Spleen (tissue), 11 donors: ENCODE results near the gene L2HGDH. TPM values are rescaled to one million over a fixed set of nuclear protein-coding genes. Genes with fewer than 3 reads are reported as not detected.
A peak's percentile ranks its signal among the peaks of the same experiment; 100 is the strongest.
"Not testable (repeated sequence)": the region's sequence is repeated elsewhere in the genome, so short reads cannot be mapped to it uniquely, and the experiment has no call there.

Source experiments
- DNase-seq: peaks from one replicate; pipeline ENCODE4 v3.0.0-alpha.2; 2020
- H3K27ac ChIP-seq, 8 donors: fragments of 200-600 bp; sonication (generic) in 7 of 8; 1 replicate in 4 of 8; 2 replicates in 4 of 8; pipeline versions ENCODE4 v1.5.0 to v1.8.0; 2016 to 2021; ENCODE audit warnings: inconsistent platforms in 4 of 8, mild to moderate bottlenecking in 4 of 8, moderate library complexity in 1 of 8
- H3K27me3 ChIP-seq, 7 donors: fragments of 200-600 bp; sonication (generic) in 6 of 7; replicated peaks in 1 of 7; 1 replicate in 4 of 7; 2 replicates in 3 of 7; pipeline versions ENCODE4 v1.5.0 to v1.8.0; 2016 to 2021; ENCODE audit warnings: inconsistent platforms in 3 of 7, mild to moderate bottlenecking in 1 of 7
- H3K36me3 ChIP-seq, 6 donors: fragments of 200-600 bp; sonication (generic) in 5 of 6; 1 replicate in 4 of 6; 2 replicates in 2 of 6; pipeline versions ENCODE4 v1.5.0 to v1.8.0; 2016 to 2021; ENCODE audit warnings: inconsistent platforms in 2 of 6
- H3K4me1 ChIP-seq, 6 donors: fragments of 200-600 bp; sonication (generic) in 5 of 6; 1 replicate in 3 of 6; 2 replicates in 3 of 6; pipeline versions ENCODE4 v1.5.0 to v1.8.0; 2016 to 2021; ENCODE audit warnings: inconsistent platforms in 3 of 6
- H3K4me3 ChIP-seq, 8 donors: fragments of 200-600 bp; sonication (generic) in 7 of 8; 1 replicate in 4 of 8; 2 replicates in 4 of 8; pipeline versions ENCODE4 v1.5.0 to v1.8.0; 2016 to 2021; ENCODE audit warnings: inconsistent platforms in 4 of 8, mild to moderate bottlenecking in 4 of 8, moderate library complexity in 2 of 8
- H3K9me3 ChIP-seq, 8 donors: fragments of 200-600 bp; sonication (generic) in 7 of 8; 1 replicate in 4 of 8; 2 replicates in 4 of 8; pipeline versions ENCODE4 v1.5.0 to v1.8.0; 2016 to 2021; ENCODE audit warnings: inconsistent platforms in 4 of 8
- CTCF ChIP-seq, 11 experiments: fragments of 200-600 bp in 7 of 11; fragments of 450-650 bp in 4 of 11; sonication (generic) in 4 of 11; IDR thresholded peaks in 8 of 11; conservative IDR thresholded peaks in 3 of 11; 1 replicate in 7 of 11; 2 replicates in 4 of 11; pipeline versions ENCODE4 v1.4.0 to v1.8.0; 2016 to 2021; ENCODE audit warnings: antibody characterized with exemption in 11 of 11, inconsistent platforms in 4 of 11, mild to moderate bottlenecking in 1 of 11
- POLR2A ChIP-seq, 3 donors: fragments of 450-650 bp; IDR thresholded peaks; one replicate each; pipeline ENCODE4 v1.5.1; 2017; ENCODE audit warnings: antibody characterized with exemption in 3 of 3, mild to moderate bottlenecking in 1 of 3
- POLR2AphosphoS5 ChIP-seq, 3 donors: sonication (generic); formaldehyde crosslinking; IDR thresholded peaks; one replicate each; pipeline ENCODE4 v1.5.1; 2017; ENCODE audit warnings: antibody characterized with exemption in 3 of 3
- WGBS, 5 donors: extraction: QIAGEN DNeasy Blood & Tissue Kit in 3 of 5; methylation state at CpG; one replicate each; pipeline versions ENCODE4 v1.1.5 to v1.1.7; 2013 to 2018; 5-methylcytosine and 5-hydroxymethylcytosine counted together
- intact Hi-C: fragments of 100-400 bp; cut with DNase I; formaldehyde crosslinking; loops from one replicate; pipeline ENCODE4 v1.15.0; 2023; ENCODE audit warnings: low total_unique reads
- polyA plus RNA-seq, 3 donors: library from polyadenylated mRNA; stranded (reverse); fragments of 200-250 nt; gene quantifications; one replicate each; pipeline ENCODE4 v1.2.1, GENCODE V29; 2013
- total RNA-seq, 7 donors: library from RNA; depleted of rRNA in 3 of 7; stranded (reverse); fragments of >200 nt in 3 of 7; fragmentation: NEBNext Ultra II Directional in 4 of 7; extraction: Animal tissue kit (Norgen Biotek cat#: 25700) in 4 of 7; gene quantifications; one replicate each; pipeline versions ENCODE4 v1.1.0 to v1.2.1, GENCODE V29; 2016 to 2021
- donor health status: healthy with polysubstance abuse.
- donor health status: DM: no; HTN: no; CAD: no; lungs with moderate emphysema.
- donor health status: DM: no; HTN: no; CAD: no.
- donor health status: Bipolar disorder and iron deficiency.
- donor health status: healthy.
- donor health status: DM: no; HTN: no; CAD: no.
- donor health status: DM: yes; HTN: yes; CAD: no.

The L2HGDH gene
- total and polyA plus RNA-seq, 10 donors: 0.72 to 4.9 (median 3.3) TPM

GRCh38 chr14:50357753-50358395 is 45.8 kb upstream of the L2HGDH start:
- no peaks in the 10 kb centered on the region for H3K9me3 ChIP-seq
- peak overlapping the region in 1 of 8 donors; percentile 15 for H3K27ac ChIP-seq
- TF ChIP-seq POLR2AphosphoS5 (IDR thresholded peaks at IDR 0.05): no peak
- TF ChIP-seq POLR2A (IDR thresholded peaks at IDR 0.05): no peak
- TF ChIP-seq CTCF (IDR thresholded peaks at IDR 0.05 in 8 of 11, conservative IDR thresholded peaks at IDR 0.05 in 3 of 11): no peak
- H3K36me3 ChIP-seq: peaks cover 0 to 37% (median 7%) of the 10 kb centered on the region in 6 donors
- peaks cover 0 to 18% (median 5%) of the 10 kb centered on the region in 6 donors for H3K4me1 ChIP-seq
- 87 to 94% (median 92%) methylated on average over 4 of the region's 4 CpGs for WGBS, 5 donors
- H3K4me3 ChIP-seq: no peak overlapping the region
- H3K27me3 ChIP-seq: no peaks in the 10 kb centered on the region
- intact Hi-C loops: no loop called here
- no peak for DNase-seq

GRCh38 chr14:50357124-50357523 is 45.1 kb upstream of the L2HGDH start:
- H3K27ac ChIP-seq: peak overlapping the region in 2 of 8 donors; percentile 15 to 23
- intact Hi-C loops: no loop called here

GRCh38 chr14:50356283-50356682 is 44.3 kb upstream of the L2HGDH start:
- DNase-seq, H3K4me3 ChIP-seq, H3K9me3 ChIP-seq, H3K4me1 ChIP-seq, H3K27me3 ChIP-seq, intact Hi-C loops: not testable (repeated sequence)
- Histone ChIP-seq H3K36me3 (peaks cover 0 to 37% (median 7%) of the 10 kb centered on the region in 6 donors), H3K27ac (peak overlapping the region in 2 of 8 donors; percentile 8 to 15)
- WGBS, 5 donors: 67 to 90% (median 82%) methylated on average over 3 of the region's 3 CpGs

More at GRCh38 chr14:50357124-50357523, 45.1 kb upstream of the L2HGDH start:
- no peaks in the 10 kb centered on the region for H3K27me3 ChIP-seq
- no peak for DNase-seq
- H3K4me1 ChIP-seq: peaks cover 0 to 10% (median 3%) of the 10 kb centered on the region in 6 donors
- no peak overlapping the region for H3K4me3 ChIP-seq
- TF ChIP-seq POLR2AphosphoS5 (IDR thresholded peaks at IDR 0.05) (no peak), CTCF (IDR thresholded peaks at IDR 0.05 in 8 of 11, conservative IDR thresholded peaks at IDR 0.05 in 3 of 11) (no peak), POLR2A (IDR thresholded peaks at IDR 0.05) (no peak)
- WGBS, 5 donors: 66 to 83% (median 70%) methylated on average over 6 of the region's 6 CpGs
- H3K36me3 ChIP-seq: peaks cover 0 to 37% (median 7%) of the 10 kb centered on the region in 6 donors
- no peaks in the 10 kb centered on the region for H3K9me3 ChIP-seq

GRCh38 chr14:50355692-50356091 is 43.7 kb upstream of the L2HGDH start:
- Histone ChIP-seq H3K4me1 (peaks cover 0 to 7% (median 0%) of the 10 kb centered on the region in 6 donors), H3K9me3 (no peaks in the 10 kb centered on the region), H3K36me3 (peaks cover 0 to 37% (median 7%) of the 10 kb centered on the region in 6 donors), H3K27me3 (no peaks in the 10 kb centered on the region), H3K4me3 (no peak overlapping the region), H3K27ac (peak overlapping the region in 1 of 8 donors; percentile 8)
- intact Hi-C loops: no loop called here
- TF ChIP-seq CTCF (IDR thresholded peaks at IDR 0.05 in 8 of 11, conservative IDR thresholded peaks at IDR 0.05 in 3 of 11) (no peak), POLR2AphosphoS5 (IDR thresholded peaks at IDR 0.05) (no peak), POLR2A (IDR thresholded peaks at IDR 0.05) (no peak)
- no peak for DNase-seq
- 91 to 100% (median 94%) methylated on average over 1 of the region's 1 CpG for WGBS, 5 donors
